GM12892 (cell line): ENCODE results near the gene CPXM2.

ENCODE experiments used
- POLR2A ChIP-seq: IDR thresholded peaks from 2 replicates; pipeline ENCODE4 v1.6.1; 2011; ENCODE audit warnings: low read depth, low read length, control low read depth
- POLR2AphosphoS5 ChIP-seq: IDR thresholded peaks from 2 replicates; pipeline ENCODE4 v1.6.1; 2011; ENCODE audit warnings: low read depth, low read length, control low read depth
- TAF1 ChIP-seq: IDR thresholded peaks from 2 replicates; pipeline ENCODE4 v1.6.1; 2011; ENCODE audit warnings: low read depth, mild to moderate bottlenecking, control low read depth, low read length, borderline replicate concordance

- no peak for TF ChIP-seq POLR2AphosphoS5
- no peak for TF ChIP-seq POLR2A
- TF ChIP-seq TAF1: no peak
These were observed 144.7 kb downstream of the CPXM2 start for GRCh38 chr10:123746942-123747341.
